GM12865 (cell line): Measurements from ENCODE around the gene CEP135.

Experiments used
- DNase-seq: peaks from one replicate; pipeline ENCODE4 v3.0.0; 2010; ENCODE audit warnings: low read depth
- H3K4me3 ChIP-seq: 2 replicates; pipeline ENCODE4 v1.5.1; 2011; ENCODE audit warnings: mild to moderate bottlenecking, low read depth, low read length, control low read depth
- TF ChIP-seq, protein P1 (sequence below): IDR thresholded peaks from 2 replicates; pipeline ENCODE4 v1.5.1; 2011; ENCODE audit warnings: low read length, control low read depth, low read depth, inconsistent platforms; ENCODE audit not compliant: insufficient read depth; ENCODE audit errors: missing control alignments

CEP135 gene, protein sequence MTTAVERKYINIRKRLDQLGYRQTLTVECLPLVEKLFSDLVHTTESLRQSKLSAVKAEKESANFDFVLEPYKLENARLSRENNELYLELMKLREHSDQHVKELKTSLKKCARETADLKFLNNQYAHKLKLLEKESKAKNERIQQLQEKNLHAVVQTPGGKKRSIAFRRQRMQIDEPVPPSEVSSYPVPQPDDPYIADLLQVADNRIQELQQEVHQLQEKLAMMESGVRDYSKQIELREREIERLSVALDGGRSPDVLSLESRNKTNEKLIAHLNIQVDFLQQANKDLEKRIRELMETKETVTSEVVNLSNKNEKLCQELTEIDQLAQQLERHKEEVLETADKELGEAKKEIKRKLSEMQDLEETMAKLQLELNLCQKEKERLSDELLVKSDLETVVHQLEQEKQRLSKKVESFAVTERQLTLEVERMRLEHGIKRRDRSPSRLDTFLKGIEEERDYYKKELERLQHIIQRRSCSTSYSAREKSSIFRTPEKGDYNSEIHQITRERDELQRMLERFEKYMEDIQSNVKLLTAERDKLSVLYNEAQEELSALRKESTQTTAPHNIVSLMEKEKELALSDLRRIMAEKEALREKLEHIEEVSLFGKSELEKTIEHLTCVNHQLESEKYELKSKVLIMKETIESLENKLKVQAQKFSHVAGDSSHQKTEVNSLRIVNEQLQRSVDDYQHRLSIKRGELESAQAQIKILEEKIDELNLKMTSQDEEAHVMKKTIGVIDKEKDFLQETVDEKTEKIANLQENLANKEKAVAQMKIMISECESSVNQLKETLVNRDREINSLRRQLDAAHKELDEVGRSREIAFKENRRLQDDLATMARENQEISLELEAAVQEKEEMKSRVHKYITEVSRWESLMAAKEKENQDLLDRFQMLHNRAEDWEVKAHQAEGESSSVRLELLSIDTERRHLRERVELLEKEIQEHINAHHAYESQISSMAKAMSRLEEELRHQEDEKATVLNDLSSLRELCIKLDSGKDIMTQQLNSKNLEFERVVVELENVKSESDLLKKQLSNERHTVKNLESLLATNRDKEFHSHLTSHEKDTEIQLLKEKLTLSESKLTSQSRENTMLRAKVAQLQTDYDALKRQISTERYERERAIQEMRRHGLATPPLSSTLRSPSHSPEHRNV

DNA sequence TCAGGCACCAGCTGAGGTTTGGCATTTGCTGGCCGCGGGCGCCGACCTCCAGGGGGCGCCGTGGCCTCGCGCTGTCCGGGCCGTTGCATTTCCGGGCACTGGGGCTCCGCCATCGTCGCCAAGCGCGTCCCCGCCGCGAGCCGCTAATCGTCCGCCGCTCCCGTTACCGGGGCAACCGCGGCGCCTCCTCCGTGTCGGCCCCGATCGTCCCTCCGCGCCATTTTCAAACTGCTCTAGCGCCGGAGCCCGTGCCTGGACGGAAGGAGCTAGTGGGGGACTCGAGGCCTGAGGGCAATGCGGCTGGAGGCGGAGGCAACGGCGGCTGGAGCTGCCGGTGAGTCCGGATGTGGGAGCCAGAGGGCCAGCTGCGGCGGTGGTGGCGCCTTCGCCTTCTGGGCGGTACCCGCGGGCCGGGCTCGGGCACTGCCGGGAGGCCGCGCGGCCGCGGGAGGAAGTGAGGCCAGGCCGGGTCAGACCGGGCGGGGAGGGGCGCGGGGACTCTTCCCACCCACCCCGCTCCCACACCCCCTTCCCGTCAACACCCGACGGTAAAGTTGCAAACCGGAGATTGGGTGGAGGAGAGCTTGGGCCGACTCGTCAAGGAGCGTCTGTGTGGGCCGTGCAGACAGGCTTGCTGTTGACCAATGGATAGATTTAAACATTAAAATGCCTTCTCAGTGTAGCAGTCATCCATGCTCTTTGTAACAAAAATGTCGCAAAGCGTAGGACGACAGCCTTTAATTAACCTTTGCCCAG lies at the start of gene CEP135:
Gene CEP135, plus strand, starts transcription at position 220 of the 756 bp plus-strand sequence. CDS start 3,186 bp downstream, outside the sequence.
- DNase-seq, result peak; percentile 97
- TF ChIP-seq, protein P1, sequence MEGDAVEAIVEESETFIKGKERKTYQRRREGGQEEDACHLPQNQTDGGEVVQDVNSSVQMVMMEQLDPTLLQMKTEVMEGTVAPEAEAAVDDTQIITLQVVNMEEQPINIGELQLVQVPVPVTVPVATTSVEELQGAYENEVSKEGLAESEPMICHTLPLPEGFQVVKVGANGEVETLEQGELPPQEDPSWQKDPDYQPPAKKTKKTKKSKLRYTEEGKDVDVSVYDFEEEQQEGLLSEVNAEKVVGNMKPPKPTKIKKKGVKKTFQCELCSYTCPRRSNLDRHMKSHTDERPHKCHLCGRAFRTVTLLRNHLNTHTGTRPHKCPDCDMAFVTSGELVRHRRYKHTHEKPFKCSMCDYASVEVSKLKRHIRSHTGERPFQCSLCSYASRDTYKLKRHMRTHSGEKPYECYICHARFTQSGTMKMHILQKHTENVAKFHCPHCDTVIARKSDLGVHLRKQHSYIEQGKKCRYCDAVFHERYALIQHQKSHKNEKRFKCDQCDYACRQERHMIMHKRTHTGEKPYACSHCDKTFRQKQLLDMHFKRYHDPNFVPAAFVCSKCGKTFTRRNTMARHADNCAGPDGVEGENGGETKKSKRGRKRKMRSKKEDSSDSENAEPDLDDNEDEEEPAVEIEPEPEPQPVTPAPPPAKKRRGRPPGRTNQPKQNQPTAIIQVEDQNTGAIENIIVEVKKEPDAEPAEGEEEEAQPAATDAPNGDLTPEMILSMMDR, result peak; percentile 96
- peak within 1 kb of the TSS; percentile 78 for H3K4me3 ChIP-seq

DNA sequence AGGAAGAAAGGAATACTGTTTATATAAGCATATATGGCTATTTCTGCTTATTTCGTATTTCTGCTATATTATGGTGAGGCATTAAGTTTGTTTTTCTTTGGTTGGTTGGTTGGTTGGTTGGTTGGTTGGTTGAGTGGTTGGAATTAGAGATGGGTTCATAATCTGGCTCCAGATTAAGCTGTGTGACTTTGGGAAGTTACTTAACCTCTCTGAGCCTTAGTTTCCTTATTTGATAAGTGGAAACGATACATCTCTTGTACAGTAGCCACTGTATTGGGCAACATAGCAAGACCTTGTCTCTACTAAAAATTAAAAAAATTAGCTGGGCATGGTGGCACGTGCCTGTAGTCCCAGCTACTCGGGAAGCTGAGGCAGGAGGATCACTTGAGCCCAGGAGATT lies 46.1 kb upstream of the CEP135 start:
- no peak overlapping the region for H3K4me3 ChIP-seq
- TF ChIP-seq, protein P1, result no peak
- no peak for DNase-seq

DNA sequence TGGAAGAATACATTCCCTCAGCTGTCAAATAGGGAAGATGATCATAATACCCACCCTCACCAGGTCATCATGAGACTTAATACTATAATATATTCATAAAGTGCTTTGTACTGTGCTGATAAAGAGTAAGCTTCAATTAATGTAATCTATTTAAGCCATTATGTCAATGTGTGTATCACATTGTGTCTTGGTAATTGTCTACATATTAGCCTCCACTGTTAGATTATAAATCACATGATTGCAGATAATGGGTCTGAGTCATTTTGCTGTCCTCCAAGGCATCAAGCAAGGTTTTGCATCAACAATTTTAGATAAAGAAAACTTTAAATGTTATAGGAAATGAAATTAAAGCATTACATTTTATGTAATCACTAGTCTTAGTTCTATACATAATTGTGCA lies 45.2 kb upstream of the CEP135 start:
- DNase-seq, result no peak
- H3K4me3 ChIP-seq, result no peak overlapping the region
- TF ChIP-seq, protein P1, result no peak

DNA sequence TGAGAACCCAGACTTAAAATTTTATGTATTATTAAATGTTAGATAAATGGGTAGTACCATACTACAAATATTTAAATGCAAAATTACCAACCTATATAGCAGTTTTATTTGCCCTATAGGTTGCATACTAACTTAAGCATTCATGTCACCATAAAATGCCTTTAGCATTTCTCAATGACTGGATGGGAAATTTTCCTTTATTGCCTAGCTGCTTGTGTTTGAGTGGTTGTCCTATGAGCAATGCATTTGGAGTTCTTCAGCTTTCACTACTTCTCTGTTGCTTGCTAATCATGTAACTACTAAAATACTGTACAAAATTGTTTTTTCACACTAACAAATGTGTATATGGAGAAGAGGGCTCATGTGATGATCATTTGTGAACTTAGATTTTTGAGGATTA lies 44.2 kb upstream of the CEP135 start:
- no peak for DNase-seq
- TF ChIP-seq, protein P1, result no peak
- no peak overlapping the region for H3K4me3 ChIP-seq

DNA sequence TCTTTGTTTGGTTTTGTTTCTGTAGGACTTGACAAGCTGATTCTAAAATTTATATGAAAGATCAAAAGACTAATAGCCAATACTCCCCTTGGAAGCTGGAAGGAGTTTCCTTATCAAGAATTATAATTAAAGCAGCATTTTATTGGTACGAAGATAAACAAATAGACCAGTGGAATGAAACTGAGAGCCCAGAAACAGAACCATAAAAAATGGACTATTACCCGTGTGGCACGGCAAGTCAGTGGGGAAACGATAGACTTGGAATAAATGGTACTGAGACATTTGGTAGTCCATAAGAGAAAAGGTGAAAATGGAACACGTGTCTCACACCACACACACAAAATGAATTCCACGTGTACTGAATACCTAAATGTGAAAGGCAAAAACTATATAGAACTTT lies 42.4 kb upstream of the CEP135 start:
- H3K4me3 ChIP-seq, result no peak overlapping the region

More for the DNA sequence above, 42.4 kb upstream of the CEP135 start:
- TF ChIP-seq, protein P1, result no peak
- no peak for DNase-seq
